NB4 (cell line): ENCODE results near the gene P4HA1.

Source experiments
- MYC ChIP-seq: IDR thresholded peaks from 2 replicates; pipeline ENCODE4 v1.6.1; 2011; ENCODE audit warnings: low read depth, low read length
- POLR2A ChIP-seq: IDR thresholded peaks from 2 replicates; pipeline ENCODE4 v1.6.1; 2011; ENCODE audit warnings: mild to moderate bottlenecking; ENCODE audit not compliant: insufficient read length; ENCODE audit errors: extremely low read depth
- TF ChIP-seq, protein P1 (sequence below): IDR thresholded peaks from one replicate; pipeline ENCODE4 v1.5.1; 2012; ENCODE audit warnings: low read depth, low read length
- TF ChIP-seq, protein P2 (sequence below): IDR thresholded peaks from 2 replicates; pipeline ENCODE4 v1.6.1; 2011; ENCODE audit warnings: low read depth, low read length

DNA sequence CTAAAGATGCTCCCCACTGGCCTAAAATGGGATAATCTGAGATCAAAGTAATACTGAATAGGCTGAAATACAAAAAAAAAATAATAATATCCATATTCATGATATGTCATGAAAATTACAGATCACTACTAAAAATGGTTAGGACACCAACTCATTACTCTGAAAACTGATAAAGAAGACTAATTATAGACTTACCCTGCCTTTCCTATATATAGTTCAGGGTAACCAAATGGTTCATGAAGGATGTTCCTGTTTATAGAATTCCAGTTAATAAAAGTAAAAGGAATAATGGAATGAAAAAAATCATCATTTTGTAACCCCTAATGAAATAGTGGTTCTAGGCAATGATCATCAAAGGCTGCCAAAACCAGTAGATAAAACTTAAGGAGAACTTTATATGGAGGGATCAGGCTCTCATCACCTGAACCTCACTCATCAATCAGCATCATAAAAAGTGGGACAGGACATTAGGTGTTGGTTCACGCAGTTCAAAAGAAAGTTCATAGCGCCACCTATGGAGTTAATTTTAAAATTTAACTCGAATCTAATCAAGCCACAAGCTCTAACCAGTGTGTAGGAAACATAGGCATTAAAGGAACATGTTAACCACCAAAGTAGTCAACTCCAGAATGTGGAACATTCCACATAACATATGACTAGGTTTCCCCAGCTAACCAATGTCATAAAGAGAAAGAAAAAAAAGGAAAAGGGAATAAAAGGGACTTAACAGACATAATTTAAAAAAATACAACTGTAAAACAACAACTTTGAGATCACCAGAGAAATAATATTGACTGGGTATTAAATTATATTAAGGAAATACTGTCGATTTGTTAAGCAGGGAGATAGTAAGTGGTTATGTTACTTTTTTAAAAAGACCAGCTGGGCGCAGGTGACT, 35.7 kb downstream of the P4HA1 start:
- TF ChIP-seq MYC = no peak
- TF ChIP-seq, protein P1, sequence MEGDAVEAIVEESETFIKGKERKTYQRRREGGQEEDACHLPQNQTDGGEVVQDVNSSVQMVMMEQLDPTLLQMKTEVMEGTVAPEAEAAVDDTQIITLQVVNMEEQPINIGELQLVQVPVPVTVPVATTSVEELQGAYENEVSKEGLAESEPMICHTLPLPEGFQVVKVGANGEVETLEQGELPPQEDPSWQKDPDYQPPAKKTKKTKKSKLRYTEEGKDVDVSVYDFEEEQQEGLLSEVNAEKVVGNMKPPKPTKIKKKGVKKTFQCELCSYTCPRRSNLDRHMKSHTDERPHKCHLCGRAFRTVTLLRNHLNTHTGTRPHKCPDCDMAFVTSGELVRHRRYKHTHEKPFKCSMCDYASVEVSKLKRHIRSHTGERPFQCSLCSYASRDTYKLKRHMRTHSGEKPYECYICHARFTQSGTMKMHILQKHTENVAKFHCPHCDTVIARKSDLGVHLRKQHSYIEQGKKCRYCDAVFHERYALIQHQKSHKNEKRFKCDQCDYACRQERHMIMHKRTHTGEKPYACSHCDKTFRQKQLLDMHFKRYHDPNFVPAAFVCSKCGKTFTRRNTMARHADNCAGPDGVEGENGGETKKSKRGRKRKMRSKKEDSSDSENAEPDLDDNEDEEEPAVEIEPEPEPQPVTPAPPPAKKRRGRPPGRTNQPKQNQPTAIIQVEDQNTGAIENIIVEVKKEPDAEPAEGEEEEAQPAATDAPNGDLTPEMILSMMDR = peak; percentile 20
- TF ChIP-seq POLR2A = no peak
- TF ChIP-seq, protein P2, sequence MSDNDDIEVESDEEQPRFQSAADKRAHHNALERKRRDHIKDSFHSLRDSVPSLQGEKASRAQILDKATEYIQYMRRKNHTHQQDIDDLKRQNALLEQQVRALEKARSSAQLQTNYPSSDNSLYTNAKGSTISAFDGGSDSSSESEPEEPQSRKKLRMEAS = no peak
